A204.1 (cell line): ENCODE results near the gene DNAJB1.

Experiments used
- FAIRE-seq: peaks from 2 replicates; lab custom pipeline; 2012; peaks lifted over from hg19 to GRCh38; lab: Jason Lieb, UNC

Gene DNAJB1

DNA sequence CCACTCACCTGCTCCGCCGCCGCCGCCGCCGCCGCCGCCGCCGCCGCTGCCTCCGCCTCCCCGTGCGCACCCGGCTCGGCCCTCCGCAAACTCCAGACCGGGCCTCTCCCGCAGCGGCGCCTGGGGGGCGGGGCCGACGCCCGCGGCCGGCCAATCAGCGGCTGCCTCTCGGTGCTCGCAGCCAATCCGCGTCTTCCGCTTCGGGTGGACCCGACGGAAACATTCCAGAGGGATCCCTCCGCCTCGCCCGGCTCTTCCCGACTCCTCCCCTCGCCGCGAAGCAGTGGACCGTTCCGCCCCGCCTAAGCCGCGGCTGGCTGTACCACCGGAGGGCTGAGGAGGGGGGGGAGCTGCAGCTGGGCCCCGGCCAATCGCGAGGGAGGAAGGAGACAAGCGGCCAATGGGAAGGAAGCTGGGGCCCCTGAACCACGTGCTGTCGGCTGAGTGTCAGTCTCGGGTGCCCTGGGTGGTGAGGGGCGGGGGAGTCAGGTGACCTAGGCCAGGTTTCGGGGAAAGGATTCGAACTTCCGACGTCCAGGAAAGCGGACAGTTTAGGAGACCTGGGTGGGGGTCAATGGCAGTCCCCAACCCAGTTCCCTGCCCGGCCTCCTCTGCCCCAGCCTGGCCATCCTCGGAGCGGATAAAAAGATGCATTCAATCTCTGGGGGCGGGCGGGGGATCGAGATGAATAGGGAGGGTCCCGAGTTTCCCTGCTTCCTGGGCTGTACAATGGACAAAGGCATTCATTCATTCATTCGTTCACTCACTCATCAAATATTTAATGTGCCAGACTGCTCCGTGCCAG, 22.0 kb downstream of the DNAJB1 start, which contains the start of gene GIPC1:
Gene GIPC1 (minus strand): TSS at position 99 of the 805 bp plus-strand sequence. CDS start 13,151 bp downstream, outside the sequence.
- peak; percentile 96 for FAIRE-seq

DNA sequence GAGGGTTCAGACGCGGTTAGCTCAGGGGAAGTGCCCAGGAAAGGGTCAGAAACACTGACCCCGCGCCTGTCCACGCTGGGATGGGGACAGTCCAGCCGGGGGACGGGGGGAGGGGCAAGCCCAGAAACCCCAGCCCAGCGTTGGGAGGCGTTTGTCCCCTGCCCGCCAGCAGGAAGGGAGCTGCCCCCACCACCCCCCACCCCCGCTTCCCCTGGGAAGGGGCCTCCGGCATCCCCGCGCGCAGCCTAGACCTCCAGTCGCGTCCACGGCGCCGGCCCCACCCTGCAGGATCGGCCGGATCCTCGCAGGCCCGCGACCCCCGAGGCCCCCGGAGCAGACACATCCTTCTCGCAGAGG, 22.5 kb downstream of the DNAJB1 start:
- no peak for FAIRE-seq

DNA sequence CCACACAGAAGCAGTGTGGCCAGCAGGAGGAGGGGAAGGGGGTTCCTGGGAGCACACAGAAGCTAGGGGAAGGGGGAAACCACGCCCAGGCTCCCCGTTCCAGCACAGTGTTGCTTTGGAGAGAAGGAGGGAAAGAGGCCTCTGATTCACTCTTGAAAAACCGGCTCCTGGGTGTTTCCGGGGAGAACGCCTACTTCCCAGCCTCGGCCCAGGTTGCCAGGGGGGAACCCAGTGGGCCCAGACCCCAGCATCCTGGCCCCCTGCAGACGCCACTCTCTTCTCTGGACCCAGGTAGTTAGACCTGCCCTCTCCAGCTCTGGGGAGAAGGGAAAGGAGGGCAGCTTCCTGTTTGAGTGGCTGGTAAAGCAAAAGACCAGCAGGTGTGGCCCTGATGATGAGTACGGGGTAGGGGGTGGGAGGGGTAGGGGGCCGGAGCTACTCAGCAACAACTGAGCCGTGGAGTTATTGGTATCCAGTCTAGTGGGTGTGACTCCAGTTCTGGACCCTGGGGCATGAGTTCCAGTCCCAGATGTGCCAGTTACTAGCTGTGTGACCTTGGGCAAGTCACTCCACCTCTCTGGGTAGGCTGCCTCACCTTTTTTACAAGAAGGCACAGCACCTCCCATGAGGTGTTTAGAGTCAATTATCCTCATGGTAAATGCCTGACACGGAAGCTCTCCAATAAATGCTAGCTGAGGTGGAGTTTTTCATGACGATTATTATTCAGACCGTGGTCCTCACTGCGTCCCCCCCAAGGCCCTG, 23.1 kb downstream of the DNAJB1 start:
- FAIRE-seq, result no peak

DNA sequence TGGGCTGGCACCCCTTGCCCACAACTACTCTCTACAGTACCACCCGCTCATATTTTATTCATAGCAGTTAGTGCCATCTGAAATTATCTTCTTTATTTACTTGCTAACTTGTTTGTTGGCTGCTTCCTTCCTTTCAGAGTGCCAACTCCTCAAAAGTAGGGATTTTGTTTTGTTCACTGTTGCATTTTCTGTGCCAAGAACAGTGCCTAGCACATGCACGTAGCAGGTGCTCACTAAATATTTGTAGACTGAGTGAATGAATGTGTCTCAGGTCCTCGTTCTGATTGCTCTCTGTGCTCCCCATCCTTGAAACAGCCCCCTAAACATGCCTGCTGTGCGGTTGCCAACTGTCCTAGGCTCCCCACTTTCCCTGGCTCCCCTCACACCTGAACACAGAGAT, 23.8 kb downstream of the DNAJB1 start:
- FAIRE-seq, result no peak

DNA sequence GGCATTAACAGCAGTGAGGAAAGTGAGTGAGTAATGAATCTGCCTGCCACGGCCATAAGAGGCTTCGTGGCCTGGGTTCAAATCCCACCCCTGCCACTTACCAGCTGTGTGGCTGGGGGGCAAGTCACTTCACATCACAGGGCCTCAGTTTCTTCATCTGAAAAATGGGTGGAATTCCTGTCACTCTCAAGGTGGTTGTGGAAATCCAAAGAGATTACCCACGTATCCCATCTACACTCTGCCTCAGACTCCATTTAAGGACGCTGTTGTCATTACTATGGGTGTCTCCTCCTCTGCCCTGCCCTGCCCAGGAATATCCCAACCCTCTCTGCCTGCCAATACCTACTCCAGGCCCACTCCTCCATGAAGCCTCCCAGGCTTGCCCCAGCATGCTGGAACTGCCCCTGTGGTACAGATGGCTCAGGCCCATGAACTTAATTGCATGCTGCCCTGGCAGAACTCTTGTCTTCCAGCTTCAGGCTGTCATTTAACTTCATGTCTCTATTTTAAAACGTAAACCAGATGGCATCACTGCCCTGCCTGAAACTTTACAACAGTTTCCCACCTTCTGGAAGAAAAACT, 25.4 kb downstream of the DNAJB1 start:
- FAIRE-seq, result no peak

DNA sequence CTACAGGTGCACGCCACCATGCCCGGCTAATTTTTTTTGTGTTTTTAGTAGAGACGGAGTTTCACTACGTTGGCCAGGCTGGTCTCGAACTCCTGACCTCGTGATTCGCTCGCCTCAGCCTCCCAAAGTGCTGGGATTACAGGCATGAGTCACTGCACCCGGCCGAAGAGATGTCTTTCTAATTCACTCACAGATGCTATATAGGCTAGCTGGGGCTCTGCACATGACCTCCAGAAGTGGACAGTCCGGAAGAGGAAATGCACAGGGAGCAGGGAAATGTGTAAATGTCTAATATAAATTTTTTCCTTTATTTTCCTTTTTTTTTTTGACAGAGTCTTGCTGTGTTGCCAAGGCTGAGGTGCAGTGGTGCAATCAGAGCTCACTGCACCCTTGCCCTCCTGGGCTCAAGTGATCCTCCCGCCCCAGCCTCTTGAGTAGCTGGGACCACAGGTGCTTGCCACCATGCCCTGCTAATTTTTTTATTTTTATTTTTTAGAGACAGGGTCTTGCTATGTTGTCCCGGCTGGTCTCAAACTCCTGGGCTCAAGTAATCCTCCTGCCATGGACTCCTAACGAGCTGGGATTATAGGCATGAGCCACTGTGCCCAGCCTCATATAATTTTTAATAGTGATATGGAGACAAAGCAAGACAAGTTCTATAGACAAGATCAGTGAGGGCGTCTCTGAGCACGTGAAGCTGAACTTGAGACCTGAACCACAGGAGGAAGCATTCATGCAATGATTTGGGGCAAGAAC, 30.6 kb downstream of the DNAJB1 start:
- no peak for FAIRE-seq

DNA sequence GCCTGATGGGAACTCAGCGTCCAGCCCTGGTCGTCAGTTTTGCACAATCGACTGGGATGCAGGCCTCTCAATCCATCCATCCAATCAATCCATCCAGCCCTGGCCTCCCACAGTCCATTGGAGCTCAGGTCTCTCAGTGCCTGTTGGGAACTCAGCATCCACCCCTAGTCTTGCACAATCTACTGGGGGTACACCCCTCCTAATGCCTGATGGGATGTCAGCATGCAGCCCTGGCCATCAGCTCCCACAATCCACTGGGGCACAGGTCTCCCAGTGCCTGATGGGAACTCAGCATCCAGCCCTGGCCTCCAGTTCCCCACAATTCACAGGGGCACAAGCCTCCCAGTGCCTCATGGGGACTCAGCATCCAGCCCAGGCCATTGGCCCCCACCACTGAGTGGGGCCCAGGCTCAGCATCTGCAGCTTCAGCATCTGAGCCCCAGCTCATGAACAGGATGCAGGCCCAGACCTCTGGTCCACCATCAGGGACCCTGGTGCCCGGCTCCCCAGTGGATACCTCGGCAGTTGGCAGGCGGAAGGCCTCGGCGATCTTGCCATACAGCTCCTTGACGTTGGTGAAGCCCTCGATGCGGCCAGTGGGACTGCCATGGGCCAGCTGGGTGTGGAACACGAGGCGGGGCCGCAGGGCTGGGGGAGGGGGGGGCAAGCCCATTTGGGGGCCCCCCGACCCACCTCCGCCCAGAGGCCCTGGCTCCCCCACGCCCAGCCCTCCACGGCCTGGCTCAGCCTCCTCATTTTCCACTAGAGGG, 35.8 kb downstream of the DNAJB1 start:
- FAIRE-seq, result no peak

DNA sequence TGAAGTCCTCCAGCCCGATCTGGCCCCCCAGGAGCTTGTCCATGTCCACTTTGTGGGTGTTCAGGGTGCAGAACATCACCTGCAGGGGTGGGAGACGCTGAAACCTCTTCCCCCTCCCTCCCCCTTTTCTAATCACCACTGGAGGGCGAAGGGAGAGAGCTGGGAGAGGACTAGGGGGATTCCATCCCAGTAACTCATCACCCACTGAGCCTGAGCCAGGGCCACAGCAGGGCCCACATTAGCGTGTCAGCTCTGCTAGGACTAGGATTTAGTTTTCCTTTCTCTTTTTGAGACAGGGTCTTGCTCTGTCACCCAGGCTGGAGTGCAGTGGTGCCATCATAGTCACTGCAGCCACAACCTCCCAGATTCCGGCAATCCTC, 37.5 kb downstream of the DNAJB1 start:
- FAIRE-seq, result no peak

DNA sequence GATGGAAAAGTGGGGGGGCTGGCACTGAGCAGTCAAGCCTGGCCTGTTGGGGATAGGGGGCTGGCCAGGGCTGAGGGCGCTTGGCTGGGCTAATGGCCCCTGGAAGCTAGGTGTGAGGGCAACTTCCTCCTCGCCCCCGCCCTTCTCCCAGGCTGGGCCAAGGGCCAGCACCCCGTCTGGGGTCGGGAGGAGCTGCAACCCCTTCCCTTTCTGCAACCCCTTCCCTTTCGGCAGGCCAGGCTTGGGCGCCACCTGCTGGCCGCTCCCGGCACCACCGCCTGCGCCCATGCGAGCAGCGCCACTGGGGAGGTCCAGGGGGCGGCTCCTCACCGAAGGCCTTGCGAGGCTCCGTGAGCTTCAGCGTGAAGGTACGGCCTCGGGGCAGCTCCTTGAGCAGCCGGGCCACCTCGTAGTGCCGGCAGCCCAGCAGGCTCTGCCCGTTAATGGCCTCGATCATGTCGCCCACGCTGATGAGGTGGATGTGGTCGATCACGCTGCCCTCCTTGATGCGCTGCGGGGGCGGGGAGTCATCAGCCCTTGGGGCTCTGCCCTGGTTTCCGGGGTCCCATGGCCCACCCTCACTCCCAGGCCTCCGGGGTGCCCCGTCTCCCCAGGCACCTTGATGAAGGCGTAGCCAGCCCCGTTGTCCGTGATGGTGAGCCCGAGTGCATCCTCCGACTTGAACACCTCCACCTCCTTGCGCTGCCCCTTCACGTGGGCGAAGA, 38.1 kb downstream of the DNAJB1 start:
- FAIRE-seq, result no peak

DNA sequence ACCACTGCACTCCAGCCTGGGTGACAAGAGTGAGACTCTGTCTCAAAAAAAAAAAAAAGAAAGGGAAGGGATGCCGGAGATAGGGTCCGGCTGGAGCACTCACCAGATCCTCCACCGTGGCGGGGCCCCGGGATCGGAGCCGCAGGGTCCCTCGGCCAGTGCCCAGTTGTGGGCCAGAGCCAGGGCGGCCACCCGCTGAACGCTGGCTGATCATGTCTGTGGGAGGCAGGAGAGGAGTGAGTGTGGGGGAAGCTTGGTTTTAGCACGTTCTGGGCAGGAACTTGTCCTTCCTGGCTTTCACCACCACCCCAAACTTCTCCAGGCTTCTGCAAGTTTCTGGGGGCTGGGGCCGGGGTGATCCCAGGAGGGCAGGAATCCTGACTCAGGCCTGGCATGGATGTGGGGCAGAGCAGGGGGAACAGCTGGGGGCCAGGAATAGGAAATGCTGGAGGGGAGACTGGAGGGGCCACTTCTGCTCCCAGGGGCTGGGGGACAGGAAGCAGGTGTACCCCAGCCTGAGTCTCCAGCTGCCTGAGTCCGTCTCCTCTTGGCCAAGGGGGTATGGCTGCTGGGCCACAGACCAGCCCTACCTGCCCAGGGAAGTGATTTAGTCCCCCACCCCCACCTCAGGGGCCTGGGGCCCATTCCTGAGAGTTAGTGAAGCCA, 38.8 kb downstream of the DNAJB1 start:
- no peak for FAIRE-seq

DNA sequence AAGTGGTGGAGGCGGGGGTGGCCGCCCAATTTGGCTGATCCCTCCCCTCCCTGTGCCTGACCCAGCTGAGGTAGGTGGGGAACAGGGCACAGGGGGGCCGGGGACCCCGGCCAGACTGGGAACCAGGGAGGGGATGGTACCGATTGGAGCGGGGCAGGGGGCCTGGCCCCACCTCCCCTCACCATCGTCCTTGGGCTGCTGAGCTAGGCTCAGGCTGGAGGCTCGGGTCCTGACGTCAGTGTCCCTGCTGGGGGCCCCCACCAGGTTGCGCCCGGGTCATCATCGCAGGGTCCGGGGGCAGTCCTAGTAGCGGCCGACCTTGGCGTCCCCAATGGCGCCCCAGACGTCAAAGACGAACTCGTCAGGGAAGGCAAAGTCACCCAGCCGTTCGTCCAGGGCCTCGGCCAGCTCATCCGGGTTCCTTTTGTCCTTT, 40.1 kb downstream of the DNAJB1 start:
- FAIRE-seq, result no peak

DNA sequence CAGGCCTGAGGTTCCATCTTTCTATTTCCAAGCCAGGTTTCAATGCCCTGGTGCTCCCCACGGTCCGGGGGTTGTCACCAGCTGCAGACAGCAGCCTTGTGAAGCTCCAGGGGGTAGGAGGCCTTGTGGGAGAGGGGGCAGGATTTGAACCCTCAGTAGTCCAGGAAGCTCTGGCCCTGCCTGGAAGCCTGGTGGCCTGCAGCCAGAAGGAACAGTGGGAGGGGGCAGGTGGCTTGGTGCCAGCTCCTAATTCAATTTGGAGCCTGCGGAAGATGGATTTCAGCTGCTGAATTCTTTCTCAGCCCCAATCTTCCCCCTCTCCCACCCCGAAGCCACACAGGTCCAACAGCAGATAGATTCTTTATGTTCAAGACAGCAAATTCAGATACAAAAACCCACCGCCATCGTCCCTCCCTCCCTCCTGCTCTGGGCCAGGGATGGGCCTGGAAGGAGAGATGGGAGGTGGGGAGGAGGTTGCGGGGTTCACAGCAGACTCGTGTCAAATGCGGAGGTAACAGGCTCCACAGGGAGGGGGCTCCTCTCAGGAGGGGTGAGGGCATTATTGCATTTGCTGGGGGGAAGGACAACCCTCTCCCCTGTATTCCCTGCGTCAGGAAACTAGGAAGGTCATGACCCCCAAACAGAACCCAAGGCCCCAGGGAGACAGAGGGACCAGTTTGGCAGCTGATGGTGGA, 40.6 kb downstream of the DNAJB1 start:
- FAIRE-seq, result no peak

DNA sequence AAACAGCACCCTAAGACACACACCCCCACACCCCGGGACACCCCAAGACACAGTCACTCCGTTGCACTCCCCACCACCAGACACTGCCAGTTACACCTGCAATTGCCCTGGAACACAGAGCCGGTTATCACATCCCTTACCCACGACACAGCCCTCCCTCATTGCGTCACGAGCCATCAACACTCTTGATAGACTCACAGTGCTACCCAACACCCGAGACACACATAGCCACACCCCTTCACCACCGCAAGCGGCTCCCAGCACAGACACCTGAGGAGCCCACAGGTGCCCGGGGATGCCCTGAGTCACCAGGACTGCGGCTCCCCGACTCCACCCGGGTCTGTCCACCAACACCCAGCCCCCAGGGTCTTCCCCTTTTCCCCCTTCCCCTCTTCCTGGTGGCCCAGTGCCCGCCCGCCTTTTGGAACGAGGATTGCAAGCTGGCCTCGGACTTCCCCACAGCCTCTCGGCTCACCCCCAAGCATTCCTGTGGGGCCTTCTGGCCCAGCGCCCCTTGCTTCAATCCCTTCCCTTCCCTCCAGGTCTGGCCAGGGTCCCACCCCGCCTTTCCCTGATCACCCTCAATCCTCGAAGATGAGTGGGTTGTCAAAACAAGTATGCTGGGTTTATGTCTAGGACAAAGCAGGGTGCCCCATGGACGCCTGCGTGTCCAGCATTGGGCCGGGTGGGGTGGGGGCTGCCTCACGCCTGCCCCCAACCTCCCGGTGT, 41.4 kb downstream of the DNAJB1 start:
- no peak for FAIRE-seq

DNA sequence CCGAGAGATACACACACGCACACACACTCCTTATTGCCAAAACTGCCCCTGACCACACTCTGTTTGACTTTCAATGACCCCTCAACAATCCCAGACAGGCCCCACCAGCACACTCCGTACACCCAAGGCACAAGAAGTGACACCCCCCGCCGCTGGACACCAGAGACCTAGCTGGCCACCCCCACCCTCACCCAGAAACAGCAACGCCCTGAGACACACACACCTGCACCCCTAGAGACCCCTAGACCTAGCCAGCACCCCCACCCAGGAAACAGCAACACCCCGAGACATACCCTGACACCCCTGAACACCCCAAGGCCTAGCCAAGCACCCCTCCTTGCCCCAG, 41.9 kb downstream of the DNAJB1 start:
- FAIRE-seq, result no peak

DNA sequence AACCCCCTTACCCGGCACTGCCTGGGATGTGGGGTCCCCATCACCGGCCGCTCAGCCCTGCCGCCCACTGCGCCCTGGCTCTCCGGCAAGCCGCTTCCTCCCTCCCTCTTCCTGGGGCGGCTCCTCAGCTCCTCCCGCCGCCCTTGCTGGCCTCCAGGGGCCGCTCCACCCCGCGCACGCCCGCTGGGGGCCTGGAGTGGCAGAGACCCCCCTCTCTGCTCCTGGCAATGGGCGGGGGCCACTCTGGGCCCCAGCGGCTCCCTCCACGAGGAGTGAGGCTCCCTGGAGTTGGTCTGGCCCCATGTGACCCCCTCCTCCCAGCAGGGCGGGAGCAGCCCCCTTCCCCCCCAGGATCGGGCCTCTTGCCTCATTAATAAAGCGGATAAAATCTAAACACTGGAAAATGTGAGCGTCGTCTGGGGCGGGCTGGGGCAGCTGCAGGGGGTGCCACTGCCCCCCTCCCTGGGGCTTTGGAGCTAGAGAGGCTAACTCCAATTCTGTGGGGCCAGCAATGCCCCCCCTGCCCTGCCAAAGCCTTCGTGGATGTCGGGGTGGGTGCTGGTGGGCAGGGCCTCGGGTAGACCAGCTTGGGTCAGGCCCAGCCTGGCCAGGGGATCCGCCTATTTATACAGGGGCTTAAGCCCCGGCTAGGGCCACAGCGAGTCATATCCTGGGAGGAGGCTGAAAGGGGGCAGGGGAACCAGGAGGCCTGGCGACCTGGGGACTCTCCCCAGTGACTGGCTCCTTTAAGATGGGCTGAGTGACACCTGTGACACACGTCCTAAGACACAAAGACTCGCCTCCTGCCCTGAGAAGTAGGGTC, 42.7 kb downstream of the DNAJB1 start, which contains the start of gene PTGER1:
Gene PTGER1 (minus strand): TSS at position 104 of the 823 bp plus-strand sequence. CDS start 1,034 bp downstream, outside the sequence.
- no peak for FAIRE-seq

DNA sequence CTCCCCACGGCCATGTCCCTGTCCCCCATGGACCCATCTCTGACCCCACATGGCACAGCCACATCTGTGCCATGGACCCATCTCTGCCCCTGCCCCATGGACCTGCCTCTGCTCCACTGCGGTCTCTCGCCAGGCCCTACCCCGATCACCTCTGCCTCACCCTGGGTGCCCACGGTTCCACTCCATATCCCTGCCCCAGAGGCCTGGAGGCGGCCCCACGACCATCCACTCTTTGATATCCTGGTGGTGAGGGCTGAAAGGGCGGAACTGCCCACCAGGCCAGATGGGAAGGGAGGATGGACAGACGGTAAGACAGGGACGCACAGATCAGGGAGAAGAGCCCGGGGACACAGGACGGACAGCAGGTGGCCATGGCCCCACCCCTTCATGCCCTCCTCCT, 43.4 kb downstream of the DNAJB1 start:
- FAIRE-seq, result no peak

DNA sequence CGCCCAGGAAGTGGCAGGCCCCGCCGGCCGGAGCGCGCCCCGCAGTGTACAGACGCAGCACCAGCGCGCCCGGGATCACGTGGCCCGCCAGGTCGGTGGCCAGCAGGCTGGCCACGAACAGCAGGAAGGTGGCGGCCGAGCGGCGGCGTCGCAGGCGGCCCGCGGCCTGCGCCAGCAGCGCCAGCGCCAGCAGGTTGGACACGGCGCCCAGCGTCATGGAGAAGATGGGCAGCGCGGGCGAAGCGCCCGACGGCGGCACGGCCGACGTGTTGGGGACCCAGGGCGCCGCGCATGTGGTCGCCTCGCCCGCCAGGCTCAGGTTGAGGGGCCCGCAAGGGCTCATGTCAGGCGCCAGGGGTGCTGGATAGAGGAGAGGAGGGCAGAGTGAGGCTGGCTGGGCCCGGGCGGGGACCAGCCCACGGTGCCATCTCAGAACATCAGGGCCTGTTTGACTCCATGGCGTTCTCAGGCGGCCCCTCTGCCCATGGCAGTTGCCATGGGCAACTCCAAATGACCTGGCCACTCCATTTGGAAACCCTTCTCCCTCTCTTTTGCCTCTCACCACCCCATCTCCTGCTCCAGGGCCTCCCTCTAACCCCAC, 44.1 kb downstream of the DNAJB1 start:
- FAIRE-seq, result no peak
